ENCODE measurements around the gene RALB.
"Not testable (repeated sequence)": the region's sequence is repeated elsewhere in the genome, so short reads cannot be mapped to it uniquely, and the experiment has no call there.

Gene RALB

GRCh38 chr2:120315367-120316033, 62.8 kb downstream of the RALB start:
- DNase-seq (ENCODE audit: low read depth in 4 of 4, low spot score in 1 of 4): no peak

- no peak for DNase-seq (ENCODE audit: low read depth in 4 of 4, low spot score in 1 of 4)
Measured at GRCh38 chr2:120316071-120316470, 63.4 kb downstream of the RALB start.

GRCh38 chr2:120316528-120317179, 64.0 kb downstream of the RALB start:
- DNase-seq (ENCODE audit: low read depth in 4 of 4, low spot score in 1 of 4): no peak

GRCh38 chr2:120317180-120317533, 64.5 kb downstream of the RALB start:
- DNase-seq (ENCODE audit: low read depth in 4 of 4, low spot score in 1 of 4): no peak

GRCh38 chr2:120317916-120318315, 65.3 kb downstream of the RALB start:
- DNase-seq (ENCODE audit: low read depth in 4 of 4, low spot score in 1 of 4): no peak

- no peak for DNase-seq (ENCODE audit: low read depth in 4 of 4, low spot score in 1 of 4)
Measured at GRCh38 chr2:120318626-120319025, 66.0 kb downstream of the RALB start.

GRCh38 chr2:120319123-120319522, 66.5 kb downstream of the RALB start:
- no peak for DNase-seq (ENCODE audit: low read depth in 4 of 4, low spot score in 1 of 4)

GRCh38 chr2:120319686-120320317, 67.2 kb downstream of the RALB start:
- DNase-seq (ENCODE audit: low read depth in 4 of 4, low spot score in 1 of 4): no peak

GRCh38 chr2:120320318-120320851, 67.7 kb downstream of the RALB start:
- DNase-seq (ENCODE audit: low read depth in 4 of 4, low spot score in 1 of 4): no peak

- not testable (repeated sequence) for DNase-seq (ENCODE audit: low read depth in 4 of 4, low spot score in 1 of 4)
Measured at GRCh38 chr2:120320887-120321556, 68.4 kb downstream of the RALB start.

GRCh38 chr2:120321721-120322284, 69.2 kb downstream of the RALB start:
- no peak for DNase-seq (ENCODE audit: low read depth in 4 of 4, low spot score in 1 of 4)

- no peak for DNase-seq (ENCODE audit: low read depth in 4 of 4, low spot score in 1 of 4)
Measured at GRCh38 chr2:120322329-120322728, 69.7 kb downstream of the RALB start.

- DNase-seq (ENCODE audit: low read depth in 4 of 4, low spot score in 1 of 4): no peak
Measured at GRCh38 chr2:120323214-120323613, 70.6 kb downstream of the RALB start.

- DNase-seq (ENCODE audit: low read depth in 4 of 4, low spot score in 1 of 4): no peak
Measured at GRCh38 chr2:120323807-120324399, 71.3 kb downstream of the RALB start.

GRCh38 chr2:120324933-120325332, 72.3 kb downstream of the RALB start:
- DNase-seq (ENCODE audit: low read depth in 4 of 4, low spot score in 1 of 4): no peak

GRCh38 chr2:120326066-120326465, 73.4 kb downstream of the RALB start:
- DNase-seq (ENCODE audit: low read depth in 4 of 4, low spot score in 1 of 4): no peak

- no peak for DNase-seq (ENCODE audit: low read depth in 4 of 4, low spot score in 1 of 4)
Measured at GRCh38 chr2:120330946-120331822, 78.5 kb downstream of the RALB start.

GRCh38 chr2:120331903-120332302, 79.3 kb downstream of the RALB start:
- DNase-seq (ENCODE audit: low read depth in 4 of 4, low spot score in 1 of 4): no peak

- no peak for DNase-seq (ENCODE audit: low read depth in 4 of 4, low spot score in 1 of 4)
Measured at GRCh38 chr2:120332384-120332783, 79.7 kb downstream of the RALB start.

- no peak for DNase-seq (ENCODE audit: low read depth in 4 of 4, low spot score in 1 of 4)
Measured at GRCh38 chr2:120334068-120334467, 81.4 kb downstream of the RALB start.
